Right ventricle myocardium inferior (tissue), 1 donor: ENCODE measurements around the gene AKAP13. TPM values are rescaled to one million over a fixed set of nuclear protein-coding genes. Genes with fewer than 3 reads are reported as not detected.
"Not testable (repeated sequence)": the region's sequence is repeated elsewhere in the genome, so short reads cannot be mapped to it uniquely, and the experiment has no call there.

ENCODE experiments used
- ATAC-seq: fragments of 200-7000 bp; cut with Tn5 transposase; one replicate; pipeline ENCODE4 v1.9.1; 2020; ENCODE audit warnings: mild to moderate bottlenecking, moderate library complexity
- DNase-seq: peaks from one replicate; pipeline ENCODE4 v3.0.0; 2021; ENCODE audit errors: missing footprints
- intact Hi-C: fragments of 100-400 bp; cut with DNase I; formaldehyde crosslinking; loops from one replicate; pipeline ENCODE4 v1.11.0; 2022
- microRNA-seq: library from miRNA; unstranded; fragments of <30 nt; microRNA quantifications from one replicate; pipeline ENCODE4 v1.2.0, GENCODE V29; 2020
- total RNA-seq: library from RNA; stranded (reverse); fragmentation: NEBNext Ultra II Directional; extraction: Animal tissue kit (Norgen Biotek cat#: 25700); gene quantifications from one replicate; pipeline ENCODE4 v1.2.1, GENCODE V29; 2021
- donor health status: DM: no; HTN: yes; CAD: no; lungs with severe emphysema.

The AKAP13 gene
- total RNA-seq, 1 donor from 2014 or later: 292 TPM

DNA sequence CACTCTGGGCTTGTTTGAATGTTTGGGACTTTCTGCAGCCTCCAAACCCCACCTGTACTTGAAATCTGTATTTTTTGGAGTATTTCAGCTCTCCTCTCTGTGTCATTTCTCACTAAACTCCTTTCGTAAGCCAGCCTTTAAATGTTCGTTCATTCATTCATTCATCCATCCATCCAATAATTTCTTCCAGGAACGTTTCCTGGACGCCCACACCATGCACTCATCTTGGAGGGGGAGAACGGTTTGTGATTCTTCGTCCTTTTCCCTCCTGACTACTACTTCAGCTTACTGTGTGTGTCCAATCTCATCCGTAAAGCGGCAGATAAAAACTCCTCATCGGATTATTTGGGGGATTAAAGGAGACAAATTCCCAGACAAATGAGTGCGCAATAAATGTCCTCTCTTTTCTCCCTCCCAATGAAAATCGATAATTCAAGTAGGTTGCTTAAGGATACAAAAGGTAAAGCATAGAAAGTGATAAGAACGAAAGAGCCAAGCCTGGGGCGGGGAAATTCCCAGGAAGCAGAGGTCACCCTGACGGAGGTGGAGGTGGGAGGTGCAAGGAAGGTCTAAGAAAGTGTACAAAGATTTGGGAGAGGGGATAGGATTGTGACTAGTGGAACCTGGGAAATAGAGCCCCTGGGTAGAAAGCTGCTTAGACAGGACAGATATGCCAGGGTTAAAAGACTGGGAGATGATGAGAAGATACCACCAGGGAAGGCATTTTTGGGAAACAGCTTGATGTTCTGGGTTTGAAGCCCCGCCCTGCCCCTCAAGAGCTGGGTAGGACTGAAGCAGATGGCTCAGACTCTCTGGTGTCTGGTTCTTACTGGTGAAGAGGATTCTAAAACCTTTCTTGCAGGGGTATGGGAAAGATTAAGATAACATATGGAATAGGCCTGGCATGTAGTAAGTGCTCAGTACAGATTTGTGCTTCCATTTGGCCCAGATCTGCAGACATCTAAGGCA, 415.2 kb downstream of the AKAP13 start:
- DNase-seq (no peak), ATAC-seq (no peak)
- intact Hi-C loops: no loop called here

DNA sequence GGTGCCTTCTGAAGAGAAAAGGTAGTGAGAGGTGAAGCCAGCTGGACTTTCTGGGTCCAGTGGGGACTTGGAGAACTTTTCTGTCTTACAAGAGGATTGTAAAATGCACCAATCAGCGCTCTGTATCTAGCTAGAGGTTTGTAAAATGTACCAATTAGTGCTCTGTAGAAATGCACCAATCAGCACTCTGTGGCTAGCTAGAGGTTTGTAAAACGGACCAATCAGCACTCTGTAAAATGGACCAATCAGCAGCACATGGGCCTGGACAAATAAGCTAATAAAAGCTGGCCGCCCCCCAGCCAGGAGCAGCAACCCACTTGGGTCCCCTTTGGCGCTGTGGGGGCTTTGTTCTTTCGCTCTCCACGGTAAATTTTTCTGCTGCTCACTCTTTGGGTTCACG, 416.0 kb downstream of the AKAP13 start:
- intact Hi-C loops, ATAC-seq, DNase-seq: not testable (repeated sequence)

Small RNAs within 50 kb of the gene (microRNA-seq; reads per million reads assigned to microRNA genes)
- gene MIR1276: not detected
- gene MIR7706: 71.5 reads per million, percentile 48 among the genes with 10 or more reads in this experiment
